GM03348 (cell line): Measurements from ENCODE around the gene PIR.
A peak's percentile ranks its signal among the peaks of the same experiment; 100 is the strongest.

ENCODE experiments used
- DNase-seq: peaks from one replicate; pipeline ENCODE4 v3.0.0; 2012; ENCODE audit warnings: low spot score

PIR gene

DNA sequence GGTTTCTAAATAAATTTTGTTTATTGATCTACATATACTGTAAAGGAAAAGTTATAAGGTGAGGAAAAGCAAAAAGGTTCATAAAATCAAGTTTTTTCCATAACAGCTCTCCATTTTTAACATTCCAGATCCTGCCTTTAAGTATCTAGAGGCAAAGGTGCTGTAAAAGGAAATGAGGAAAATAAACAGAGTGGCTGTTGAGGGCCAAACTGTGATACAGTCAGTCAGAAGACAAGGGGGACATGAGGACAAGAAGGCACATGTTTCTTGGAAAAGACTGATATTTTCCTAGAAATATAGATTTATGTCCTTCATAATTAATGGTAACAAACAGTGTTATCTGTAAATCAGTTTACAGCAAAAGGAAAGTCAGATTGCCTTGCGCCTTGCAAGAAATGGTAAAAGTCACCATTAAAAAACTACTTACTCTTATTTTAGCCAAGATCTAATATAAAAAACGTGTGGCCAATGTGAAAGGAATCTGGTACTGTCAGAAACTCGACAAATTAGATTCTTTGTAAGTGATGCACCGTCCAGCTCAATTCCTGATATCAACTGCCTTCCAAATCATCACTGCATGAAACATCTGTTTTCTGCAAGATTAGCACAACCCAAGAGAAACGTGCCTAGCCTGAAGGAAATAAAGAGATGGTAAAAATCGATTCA, 75.0 kb downstream of the PIR start:
- peak; percentile 36 for DNase-seq

DNA sequence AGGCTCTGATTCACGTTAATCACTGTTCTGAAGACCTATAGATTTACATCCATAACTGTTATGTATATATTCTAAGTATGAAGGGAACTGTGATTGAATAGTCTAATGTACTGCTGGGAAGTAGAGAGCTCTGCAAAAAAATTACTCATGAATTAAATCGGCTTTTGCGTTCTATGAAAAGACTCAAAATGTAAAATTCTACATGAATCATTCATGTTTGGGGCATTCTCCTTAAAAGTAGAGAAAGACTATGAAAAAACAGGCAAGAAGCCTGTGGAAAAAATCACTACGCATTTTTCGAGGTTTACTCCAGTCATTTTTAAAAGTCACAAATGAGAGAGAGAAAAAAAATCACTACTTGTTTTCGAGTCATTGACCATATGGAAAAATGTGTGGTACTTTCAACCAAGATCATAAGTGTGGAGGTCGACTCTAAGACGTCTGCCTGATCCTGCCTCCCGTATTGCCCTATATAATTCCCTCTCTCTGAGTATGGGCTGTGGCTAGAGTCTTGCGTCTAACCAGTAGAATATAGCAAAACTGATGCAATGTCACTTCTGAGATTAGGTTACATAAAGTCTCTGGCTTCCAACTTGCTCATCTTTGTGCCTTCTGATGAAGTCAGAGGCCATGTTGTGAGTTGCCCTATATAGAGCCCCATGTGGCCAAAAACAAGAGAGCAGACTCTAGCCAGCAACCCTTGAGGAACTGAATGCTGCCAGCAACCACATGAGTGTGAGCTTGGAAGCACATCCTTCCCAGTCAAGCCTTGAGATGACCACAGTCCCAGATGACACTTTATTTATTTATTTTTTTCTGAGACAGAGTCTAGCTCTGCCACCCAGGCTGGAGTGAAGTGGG, 76.8 kb downstream of the PIR start:
- DNase-seq: no peak

DNA sequence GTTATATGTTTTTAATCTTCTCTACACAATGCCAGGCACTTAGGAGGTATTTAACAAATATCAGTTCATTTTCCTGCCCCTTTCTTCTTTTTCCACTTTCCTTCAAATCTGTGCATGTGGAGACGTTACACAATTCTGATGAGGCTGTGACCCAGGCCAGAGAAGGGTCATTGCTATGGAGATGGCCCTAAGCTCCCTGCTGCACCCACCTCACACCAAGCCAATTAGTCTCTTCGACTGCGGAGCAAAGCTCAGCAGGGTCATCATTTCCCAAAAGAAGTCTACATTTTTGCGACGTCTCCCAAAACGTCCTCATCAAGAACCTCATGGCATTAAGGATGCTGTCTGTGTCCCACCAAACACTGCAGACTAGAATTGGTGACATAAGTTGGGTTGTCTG, 80.0 kb downstream of the PIR start:
- DNase-seq: no peak

DNA sequence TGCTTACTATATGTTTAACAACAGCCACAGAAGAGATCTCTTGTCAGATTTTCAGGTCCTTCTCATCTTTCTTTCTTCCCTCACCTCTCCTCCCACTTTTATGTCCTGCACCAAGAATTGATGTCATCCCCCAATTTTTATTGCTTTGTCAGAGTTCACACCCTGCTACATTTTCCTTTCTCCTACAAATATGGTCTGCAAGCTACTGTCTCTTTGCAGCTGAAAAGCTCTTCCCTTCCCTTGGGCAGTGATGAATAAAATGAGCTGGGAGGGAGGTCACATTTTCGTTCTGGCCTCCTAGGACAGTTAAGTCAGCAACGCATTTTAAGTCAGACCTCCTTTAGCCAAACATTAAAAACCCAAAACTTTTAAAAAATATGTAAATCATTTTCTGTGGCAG, 82.2 kb downstream of the PIR start:
- no peak for DNase-seq

DNA sequence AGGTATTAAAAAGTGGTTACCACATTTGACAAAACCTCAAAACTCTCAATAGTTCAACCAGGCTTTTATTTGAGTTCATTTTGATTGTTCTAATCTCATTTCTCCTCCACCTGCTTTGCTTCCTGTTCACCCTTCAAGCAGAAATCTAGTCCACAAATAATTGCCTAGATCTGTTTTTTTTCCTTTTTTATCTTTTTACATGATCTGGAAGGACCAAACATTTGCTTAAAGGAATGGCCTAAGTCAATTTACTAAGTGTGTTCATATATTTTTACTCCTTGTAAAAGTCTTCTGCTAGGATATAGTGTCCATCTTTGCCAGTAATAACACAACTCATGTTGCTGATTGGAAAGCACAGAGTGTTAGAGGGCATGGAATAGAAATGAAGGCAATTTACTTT, 82.7 kb downstream of the PIR start:
- no peak for DNase-seq

DNA sequence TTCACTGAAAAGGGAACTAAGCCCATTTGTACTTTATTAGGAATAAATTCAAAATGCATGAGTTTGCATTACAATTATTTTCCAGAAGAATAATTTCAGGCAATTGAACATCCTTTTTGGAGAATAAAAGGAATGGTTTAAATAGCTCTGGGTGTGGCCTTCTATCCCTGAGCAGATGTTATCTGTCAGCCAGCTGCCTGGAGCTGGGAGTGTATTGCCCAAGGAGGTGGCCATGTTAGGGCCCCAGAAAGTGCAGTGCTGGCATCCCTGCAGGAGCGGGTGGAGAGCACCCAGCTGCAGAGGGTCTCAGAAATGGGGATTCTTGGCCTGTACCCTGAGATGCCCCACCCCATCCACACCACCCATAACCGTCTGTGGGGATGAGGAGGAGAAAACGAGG, 87.3 kb downstream of the PIR start:
- DNase-seq: peak; percentile 11

DNA sequence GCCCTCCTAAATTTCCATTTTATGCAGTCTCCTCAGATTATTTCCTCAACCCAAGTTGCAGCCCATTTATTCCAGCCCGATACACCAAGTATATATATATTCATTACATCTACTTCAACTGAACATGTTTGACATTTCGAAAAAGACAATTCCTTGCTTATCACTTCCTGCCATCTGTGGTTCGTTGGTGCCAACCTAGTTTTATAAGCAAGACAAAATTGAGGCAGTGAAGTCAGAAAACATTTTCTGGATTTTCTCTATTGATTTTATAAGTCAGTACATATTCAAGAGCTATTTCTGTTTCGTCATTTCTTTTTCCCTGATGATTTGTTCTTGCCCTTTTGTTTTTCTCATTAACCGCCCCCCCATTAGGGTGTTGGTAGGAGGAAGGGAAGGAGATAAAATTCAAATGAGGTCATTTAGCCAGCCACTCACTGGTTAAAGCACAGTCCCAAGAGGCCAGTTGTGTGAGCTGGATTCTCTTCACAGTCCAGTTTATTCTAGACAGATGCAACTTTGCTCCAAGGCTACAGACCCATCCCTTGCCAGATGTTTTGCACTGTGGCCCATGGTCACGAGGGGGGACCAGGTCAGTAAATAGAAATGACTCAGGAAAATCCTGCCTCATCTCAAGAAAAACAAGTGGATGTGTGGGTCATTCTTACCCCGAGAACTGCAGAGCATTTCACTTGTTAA, 88.6 kb downstream of the PIR start:
- peak; percentile 4 for DNase-seq

DNA sequence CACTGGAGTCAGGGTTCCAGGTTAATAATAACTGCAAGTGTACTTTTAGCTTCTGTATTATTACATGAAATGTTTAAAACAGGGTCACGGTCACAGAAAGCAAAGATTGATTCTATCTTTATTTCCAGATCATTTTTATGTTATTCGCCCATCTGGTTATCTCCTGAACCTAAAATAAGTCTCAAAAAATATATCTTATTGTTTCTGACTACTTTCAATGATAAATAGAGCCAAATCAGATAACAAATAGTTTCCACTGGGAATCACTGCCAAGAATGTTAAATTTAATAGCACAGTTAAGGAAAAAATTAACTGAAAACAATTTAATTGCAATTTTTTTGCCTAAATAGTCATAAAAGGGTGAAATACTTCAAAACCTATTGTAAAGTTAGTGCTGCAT, 91.8 kb downstream of the PIR start:
- no peak for DNase-seq

DNA sequence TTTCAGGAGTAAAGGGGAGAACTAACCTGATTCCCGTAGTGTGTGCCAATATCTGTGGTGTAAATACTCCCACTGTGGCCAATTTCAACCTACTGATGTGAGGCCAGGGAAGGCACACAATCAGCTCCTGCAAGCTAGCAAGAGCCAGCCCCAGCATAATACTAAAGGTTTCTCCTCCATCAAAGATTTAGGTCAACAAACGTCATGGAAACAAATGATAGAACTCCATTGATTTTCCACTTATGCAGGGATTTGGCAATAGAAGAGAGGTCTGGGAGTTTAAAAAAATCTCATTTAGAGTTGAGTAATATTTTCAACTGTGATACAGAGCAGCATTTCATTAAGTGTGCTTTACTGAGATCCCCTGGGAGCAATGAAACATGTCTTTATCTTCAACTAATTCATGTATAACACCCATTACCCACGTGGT, 93.2 kb downstream of the PIR start:
- DNase-seq: no peak

DNA sequence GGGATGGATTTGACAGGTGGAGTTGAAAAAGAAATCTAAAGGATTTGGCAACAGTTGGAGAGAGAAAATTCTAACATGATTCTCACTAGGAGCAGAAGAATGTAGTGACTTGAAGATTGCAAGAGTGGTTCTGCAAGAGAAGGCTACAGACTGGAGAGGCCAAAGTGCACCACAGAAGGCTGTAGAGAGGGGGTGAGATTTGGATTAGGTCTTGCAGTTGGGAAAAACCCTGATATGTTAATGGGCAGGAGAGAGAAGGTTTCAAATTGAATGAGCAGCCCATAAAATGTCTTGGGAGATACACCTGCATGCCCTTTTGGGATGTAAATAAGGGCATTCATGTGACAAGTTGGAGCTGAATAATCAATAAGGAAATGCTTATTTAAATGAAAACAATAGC, 94.3 kb downstream of the PIR start:
- no peak for DNase-seq

DNA sequence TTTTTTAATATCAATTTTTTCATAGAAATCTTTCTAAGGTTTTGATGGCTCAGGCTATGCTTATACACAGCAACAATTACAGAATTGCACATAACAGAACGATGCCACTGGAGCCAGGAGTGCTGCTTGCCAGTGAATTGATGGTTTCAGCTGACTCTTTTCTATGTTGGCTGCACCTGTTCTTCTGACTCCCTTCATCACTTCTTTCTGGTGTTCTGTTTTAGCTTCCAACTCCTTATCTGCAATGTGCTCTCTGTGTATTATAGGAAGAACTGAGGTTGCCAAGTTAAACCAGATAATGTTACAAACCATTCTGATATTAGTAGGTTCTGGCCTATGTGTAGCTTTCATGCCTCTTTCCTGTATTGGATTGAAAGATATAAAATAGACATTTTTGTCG, 97.3 kb downstream of the PIR start:
- no peak for DNase-seq

DNA sequence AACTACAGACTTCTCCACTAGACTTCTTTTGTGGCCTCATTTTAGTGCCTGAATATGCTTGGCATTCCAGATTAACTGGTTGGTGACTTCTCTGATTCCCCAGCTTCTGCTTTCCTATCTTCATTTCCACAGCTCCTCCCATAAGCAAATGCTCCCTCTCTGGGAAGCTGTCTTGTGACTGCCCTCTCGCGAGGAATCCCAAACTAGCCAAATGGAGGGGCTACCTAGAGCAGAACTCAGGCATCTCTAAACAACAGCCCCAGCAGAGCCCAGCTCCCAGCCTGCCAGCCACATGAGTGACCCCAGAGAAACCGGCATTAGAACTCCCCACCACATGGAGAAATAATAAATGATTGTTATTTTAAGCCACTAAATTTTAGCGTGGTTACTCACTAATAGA, 101.3 kb downstream of the PIR start:
- DNase-seq: no peak

DNA sequence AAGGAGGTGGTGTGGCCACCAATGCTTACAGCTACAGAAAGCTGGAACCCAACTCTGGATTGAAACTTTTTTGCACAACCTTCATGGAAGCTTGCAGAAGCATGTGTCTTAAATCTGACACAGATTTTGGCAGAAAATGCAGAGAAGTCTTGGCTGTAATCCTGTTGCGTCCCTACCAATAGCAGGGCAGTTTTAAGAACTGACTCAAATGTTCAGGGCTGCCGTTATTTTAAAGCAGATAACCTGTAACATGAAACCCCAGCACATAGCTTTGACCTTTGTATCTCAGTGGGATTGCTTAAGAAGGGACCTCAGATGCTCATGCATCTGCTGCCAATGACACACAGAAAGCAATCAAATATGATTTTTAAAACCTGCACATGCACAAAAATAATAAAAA, 108.8 kb downstream of the PIR start, which contains the start of gene VEGFD:
Gene VEGFD, minus strand, starts transcription at position 110 of the 400 bp plus-strand sequence. CDS start 467 bp downstream, outside the sequence.
- DNase-seq: peak; percentile 23

DNA sequence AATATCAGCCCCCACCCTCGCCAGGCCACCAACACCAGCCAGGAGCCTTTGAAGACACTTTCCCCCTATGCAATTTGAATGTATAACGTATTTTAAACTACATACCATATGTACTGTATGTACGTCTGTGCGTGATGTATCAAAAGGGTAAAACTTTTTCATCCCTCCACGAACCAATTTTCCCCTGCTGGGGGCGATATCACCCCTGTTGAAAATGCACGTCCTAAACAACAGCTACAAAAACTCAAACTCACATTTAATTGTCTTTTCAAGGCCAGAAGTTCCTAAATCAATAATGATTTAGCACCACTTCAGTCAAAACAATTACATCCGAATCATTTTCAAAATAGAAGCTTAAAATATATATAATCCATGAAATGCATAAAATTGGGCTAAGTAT, 110.3 kb downstream of the PIR start:
- DNase-seq: no peak

DNA sequence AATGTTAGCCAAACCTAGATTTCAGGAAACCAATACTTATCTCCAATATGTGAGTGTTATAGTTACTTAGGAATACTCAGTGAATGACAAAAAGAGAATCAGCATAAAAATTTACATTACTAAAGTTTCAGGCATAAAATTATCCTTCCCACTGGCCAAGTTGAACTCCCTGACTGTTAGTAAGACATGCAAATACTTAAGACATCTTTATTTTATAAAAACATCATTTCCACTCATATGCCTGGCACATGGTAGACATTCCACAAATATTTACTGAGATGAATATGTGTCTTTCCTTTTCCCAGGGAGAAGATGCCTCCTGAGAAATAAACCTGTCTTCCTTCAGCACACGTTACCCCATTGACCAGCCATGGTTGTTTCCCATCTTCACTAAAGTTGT, 116.2 kb downstream of the PIR start:
- DNase-seq: peak; percentile 35

DNA sequence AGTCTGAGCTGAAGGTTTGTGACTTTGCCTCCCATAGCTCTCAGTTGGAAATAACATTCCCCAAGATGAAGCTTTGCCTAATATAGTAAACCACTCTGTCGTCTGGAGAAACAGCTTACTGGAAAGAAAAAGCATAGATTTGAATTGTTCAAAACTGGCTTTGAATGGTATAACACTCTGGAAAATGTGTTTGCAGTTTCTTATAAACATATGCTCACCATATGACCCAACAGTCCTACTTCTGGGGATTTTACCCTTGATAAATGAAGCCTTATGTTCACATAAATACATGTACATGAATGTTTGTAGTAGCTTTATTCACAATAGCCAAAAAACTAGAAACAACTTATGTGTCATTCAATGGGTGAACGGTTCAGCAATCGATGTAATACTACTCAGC, 119.2 kb downstream of the PIR start:
- no peak for DNase-seq

DNA sequence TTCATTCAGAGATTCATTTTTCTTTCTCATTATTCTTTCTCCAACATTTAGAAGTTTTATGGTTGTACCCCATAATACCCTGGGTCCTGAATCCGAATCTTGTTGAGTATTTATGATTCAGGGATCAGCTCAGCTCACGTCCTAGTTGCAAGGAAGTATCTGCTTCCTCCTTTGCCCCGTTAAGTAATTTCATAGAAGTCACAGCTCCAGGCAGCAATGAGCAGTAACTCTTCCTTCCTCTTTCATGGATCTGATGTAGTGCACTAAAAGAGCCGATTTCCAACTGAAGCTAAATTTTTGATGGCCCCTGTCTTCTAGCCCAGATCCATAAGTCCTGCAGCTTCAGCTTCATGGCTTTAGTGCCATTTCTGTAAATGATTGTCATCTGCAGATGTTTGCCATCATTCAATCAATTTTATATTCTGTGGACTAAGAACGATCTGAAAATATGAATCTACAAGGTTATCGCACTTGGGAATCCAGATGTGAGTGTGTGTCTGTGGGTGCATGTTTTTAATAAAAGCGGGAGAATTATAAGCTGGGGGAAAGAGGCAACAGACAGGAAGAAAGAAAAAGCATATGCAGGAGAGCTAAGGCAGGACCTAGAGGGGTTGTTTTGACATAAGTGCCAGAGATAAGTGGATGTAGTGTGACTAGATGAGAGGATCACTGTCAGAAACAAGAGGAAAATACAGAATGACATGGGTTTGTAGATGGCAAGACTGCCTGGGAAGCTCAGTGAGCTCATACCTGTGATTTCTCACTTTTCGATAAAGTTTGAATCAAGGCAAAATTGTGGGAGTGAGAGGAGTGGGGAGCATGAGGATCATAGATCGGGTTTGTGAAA, 126.4 kb downstream of the PIR start:
- DNase-seq: no peak

DNA sequence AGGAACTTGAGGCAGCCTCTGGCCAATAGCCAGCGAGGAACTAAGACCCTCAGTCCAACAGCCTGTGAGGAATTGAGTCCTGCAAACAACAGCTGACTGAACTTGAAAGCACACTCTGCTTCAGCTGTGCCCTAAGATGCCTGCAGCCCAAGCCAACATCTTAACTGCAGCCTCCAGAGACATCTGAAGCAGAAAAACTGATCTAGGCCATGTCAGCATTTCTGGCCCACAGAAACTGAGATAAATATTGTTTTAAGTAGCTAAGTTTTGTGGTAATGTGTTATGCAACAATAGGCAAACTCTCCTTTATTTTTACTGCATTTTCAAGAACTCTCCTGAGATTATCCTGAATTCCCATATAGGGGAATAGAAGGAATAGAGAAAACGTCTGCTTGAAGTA, 133.4 kb downstream of the PIR start:
- DNase-seq: no peak

DNA sequence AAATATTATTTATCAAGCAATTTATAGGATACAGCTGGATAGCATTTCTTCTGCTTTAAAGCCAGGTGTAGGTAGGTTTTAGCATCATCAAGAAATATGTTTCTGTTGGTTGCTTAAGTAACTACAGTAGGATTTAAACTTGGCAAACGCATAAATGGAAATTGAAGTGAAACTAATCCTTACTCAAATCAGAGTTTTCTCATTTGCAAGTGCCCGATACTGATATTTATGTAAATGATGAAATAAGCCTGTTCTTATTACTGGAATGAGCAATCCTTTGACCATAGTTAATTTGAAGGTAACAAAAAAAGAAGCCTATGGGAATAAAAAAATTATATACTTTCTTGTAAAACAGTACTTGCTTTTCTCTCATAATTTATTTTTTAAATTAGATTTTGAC, 134.6 kb downstream of the PIR start:
- no peak for DNase-seq

DNA sequence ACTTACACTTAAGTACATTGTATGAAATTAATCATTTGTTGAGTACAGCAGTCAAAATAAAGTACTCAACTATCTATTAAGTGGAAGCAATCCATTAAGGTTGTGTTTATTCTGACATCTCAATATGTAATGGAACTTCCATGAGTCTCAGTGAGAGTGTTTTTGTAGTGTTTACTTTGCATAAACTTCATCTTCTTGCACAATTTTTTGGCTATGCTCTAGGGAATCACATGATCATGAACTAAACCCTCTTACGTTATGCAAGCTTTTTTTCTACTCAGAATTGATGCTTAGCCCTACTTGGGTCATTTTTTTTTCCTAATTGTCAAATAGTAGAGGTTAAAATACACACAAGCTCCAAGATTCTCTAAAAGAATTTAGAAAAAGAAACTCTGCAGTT, 136.7 kb downstream of the PIR start:
- peak; percentile 25 for DNase-seq

DNA sequence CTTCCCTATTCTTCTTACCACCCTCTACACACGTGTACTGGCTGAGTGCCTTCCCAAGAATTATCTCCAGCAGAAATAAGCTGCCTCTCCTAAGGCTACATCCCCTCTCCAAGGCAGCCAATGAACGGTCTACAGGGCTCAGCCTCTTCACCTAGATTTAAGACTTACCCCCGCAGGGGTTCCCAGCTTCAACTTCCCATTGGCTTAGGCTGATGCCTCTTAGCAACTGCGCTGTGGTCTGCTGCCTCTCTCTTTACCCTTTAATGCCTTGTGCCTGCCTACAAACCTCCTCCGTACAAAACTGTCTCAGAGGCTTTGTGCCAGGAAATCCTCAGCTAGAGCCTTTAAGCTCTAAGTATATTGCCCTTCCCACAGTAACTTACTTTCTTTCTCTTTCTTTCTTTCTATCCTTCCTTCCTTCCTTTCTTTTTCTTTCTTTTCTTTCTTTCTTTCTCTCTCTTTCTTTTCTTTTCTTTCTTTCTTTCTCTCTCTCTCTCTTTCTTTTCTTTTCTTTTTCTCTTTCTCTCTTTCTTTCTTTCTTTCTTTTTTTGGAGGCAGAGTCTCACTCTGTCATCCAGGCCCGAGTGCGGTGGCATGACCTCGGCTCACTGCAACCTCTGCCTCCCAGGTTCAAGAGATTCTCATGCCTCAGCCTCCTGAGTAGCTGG, 142.7 kb downstream of the PIR start:
- no peak for DNase-seq
